ENCODE results near the gene KCNK13. TPM values are rescaled to one million over a fixed set of nuclear protein-coding genes. Genes with fewer than 3 reads are reported as not detected.
A peak's percentile ranks its signal among the peaks of the same experiment; 100 is the strongest.

Gene KCNK13
- total RNA-seq, 2 experiments from 2014 or later = 0.19 TPM; not detected in 1

DNA sequence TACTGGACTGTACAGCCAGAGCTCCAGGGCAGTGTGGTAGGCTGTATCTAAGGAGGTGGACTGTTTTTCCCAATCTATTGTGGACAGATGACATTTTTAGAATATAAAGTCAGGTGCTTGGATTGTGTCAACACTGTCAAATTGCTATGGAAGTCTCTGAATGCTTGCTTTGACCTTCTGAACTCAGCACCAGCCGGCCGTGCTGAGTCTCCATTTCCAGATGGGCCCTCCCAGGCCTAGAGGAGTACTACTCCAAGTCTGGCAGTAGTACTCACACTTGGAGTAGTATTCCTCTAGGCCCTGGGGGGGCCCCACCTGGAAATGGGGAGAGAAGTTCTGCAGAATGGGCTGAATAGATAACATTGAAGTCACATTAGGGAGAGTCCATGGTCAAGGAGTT, 16.2 kb upstream of the KCNK13 start:
- DNase-seq = no peak
- Mint-ChIP-seq H3K27me3 (no peaks in the 10 kb centered on the region), H3K4me3 (no peak overlapping the region), H3K27ac (no peak overlapping the region), H3K4me1 (no peaks in the 10 kb centered on the region), H3K9me3 (no peaks in the 10 kb centered on the region), H3K36me3 (peaks cover 19% of the 10 kb centered on the region)
- no peak for ATAC-seq (ENCODE audit: low read depth)
- POLR2A ChIA-PET = no interaction called here

DNA sequence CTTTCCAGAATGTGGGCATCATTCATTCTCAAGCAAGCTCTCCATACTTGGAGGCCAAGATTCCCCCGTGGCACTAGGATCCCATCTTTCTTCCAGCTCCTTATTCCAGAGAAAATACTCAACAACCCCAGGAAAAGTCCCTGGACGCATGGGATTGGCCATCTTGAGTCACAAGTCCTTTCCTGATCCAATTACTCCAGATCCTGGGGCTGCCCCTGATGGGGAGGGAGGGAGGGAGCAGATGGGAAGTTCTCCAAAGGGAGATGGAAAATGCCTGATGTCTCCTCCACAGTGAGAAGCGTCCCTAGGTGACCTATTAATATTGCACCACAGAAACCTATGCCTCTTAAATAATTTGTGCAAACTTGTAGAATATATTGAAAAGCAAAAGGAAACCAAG, 12.4 kb upstream of the KCNK13 start:
- Mint-ChIP-seq H3K27me3 (peaks cover 13% of the 10 kb centered on the region), H3K27ac (no peak overlapping the region), H3K9me3 (no peaks in the 10 kb centered on the region), H3K4me1 (no peaks in the 10 kb centered on the region), H3K4me3 (no peak overlapping the region), H3K36me3 (peaks cover 8% of the 10 kb centered on the region)
- ATAC-seq (ENCODE audit: low read depth) = no peak
- POLR2A ChIA-PET = no interaction called here
- no peak for DNase-seq

GRCh38 chr14:90050271-90050670, 11.5 kb upstream of the KCNK13 start:
- Mint-ChIP-seq H3K4me3 (no peak overlapping the region), H3K9me3 (no peaks in the 10 kb centered on the region), H3K36me3 (peaks cover 5% of the 10 kb centered on the region), H3K4me1 (no peaks in the 10 kb centered on the region), H3K27me3 (peaks cover 21% of the 10 kb centered on the region), H3K27ac (no peak overlapping the region)
- POLR2A ChIA-PET = no interaction called here
- no peak for DNase-seq
- ATAC-seq (ENCODE audit: low read depth) = no peak

- POLR2A ChIA-PET = no interaction called here
- H3K4me1 Mint-ChIP-seq = no peaks in the 10 kb centered on the region
- H3K27ac Mint-ChIP-seq = no peak overlapping the region
- ATAC-seq (ENCODE audit: low read depth) = no peak
- peaks cover 43% of the 10 kb centered on the region for H3K27me3 Mint-ChIP-seq
- no peak overlapping the region for H3K4me3 Mint-ChIP-seq
- H3K36me3 Mint-ChIP-seq = peaks cover under 1% of the 10 kb centered on the region
- no peaks in the 10 kb centered on the region for H3K9me3 Mint-ChIP-seq
- no peak for DNase-seq
These were observed 8.8 kb upstream of the KCNK13 start for GRCh38 chr14:90053044-90053443.

DNA sequence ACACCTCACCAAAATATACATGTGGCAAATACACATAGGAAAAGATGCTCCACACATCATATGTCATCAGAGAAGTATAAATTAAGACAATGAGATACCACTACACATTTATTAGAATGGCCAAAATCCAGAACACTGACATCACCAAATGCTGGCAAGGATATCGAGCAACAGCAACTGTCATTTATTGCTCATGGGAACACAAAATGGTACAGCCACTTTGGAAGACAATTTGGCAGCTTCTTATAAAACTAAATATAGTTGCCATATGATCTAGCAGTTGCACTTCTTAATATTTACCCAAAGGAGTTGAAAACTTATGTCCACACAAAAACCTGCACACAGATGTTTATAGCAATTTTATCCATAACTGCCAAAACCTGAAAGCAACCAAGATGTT, 7.0 kb upstream of the KCNK13 start:
- DNase-seq (no peak), ATAC-seq (ENCODE audit: low read depth) (no peak)
- Mint-ChIP-seq H3K4me3 (no peak overlapping the region), H3K36me3 (no peaks in the 10 kb centered on the region), H3K27ac (no peak overlapping the region), H3K9me3 (no peaks in the 10 kb centered on the region), H3K27me3 (peaks cover 59% of the 10 kb centered on the region), H3K4me1 (peaks cover 4% of the 10 kb centered on the region)
- POLR2A ChIA-PET = no interaction called here

DNA sequence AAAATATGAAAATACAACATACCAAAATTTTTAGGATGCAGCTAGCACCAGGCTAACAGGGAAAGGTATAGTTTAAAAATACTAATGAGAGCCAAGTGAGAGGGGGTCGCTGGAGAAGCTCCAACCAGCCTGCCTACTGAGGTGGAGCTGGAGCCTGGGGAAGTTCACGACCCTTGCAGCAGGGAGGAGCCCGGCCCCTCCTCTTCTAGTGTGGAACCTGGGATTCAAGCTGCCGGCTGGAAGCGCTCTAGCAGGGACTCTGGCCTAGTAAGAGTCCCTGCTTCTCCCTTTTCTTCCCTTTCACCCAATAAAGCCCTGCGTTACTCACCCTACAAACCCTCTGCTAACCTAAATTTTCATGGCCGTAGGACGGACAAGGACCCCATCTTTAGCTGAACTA, 5.0 kb upstream of the KCNK13 start:
- POLR2A ChIA-PET = no interaction called here
- peaks cover 4% of the 10 kb centered on the region for H3K4me1 Mint-ChIP-seq
- H3K9me3 Mint-ChIP-seq = no peaks in the 10 kb centered on the region
- no peaks in the 10 kb centered on the region for H3K36me3 Mint-ChIP-seq
- DNase-seq (no peak), ATAC-seq (ENCODE audit: low read depth) (no peak)
- no peak overlapping the region for H3K27ac Mint-ChIP-seq
- H3K4me3 Mint-ChIP-seq = no peak overlapping the region
- peaks cover 65% of the 10 kb centered on the region for H3K27me3 Mint-ChIP-seq

- H3K4me3 Mint-ChIP-seq = no peak overlapping the region
- peaks cover 76% of the 10 kb centered on the region for H3K27me3 Mint-ChIP-seq
- POLR2A ChIA-PET = no interaction called here
- H3K9me3 Mint-ChIP-seq = no peaks in the 10 kb centered on the region
- ATAC-seq (ENCODE audit: low read depth) (no peak), DNase-seq (no peak)
- no peak overlapping the region for H3K27ac Mint-ChIP-seq
- peaks cover 12% of the 10 kb centered on the region for H3K4me1 Mint-ChIP-seq
- H3K36me3 Mint-ChIP-seq = no peaks in the 10 kb centered on the region
These were observed 2.8 kb upstream of the KCNK13 start for GRCh38 chr14:90058876-90059458.

- peak; percentile 77 for DNase-seq
- peaks cover 75% of the 10 kb centered on the region for H3K27me3 Mint-ChIP-seq
- peak overlapping the region; percentile 73 for H3K4me3 Mint-ChIP-seq
- H3K9me3 Mint-ChIP-seq = no peaks in the 10 kb centered on the region
- no peaks in the 10 kb centered on the region for H3K36me3 Mint-ChIP-seq
- peak; percentile 89 for ATAC-seq (ENCODE audit: low read depth)
- POLR2A ChIA-PET = no interaction called here
- no peak overlapping the region for H3K27ac Mint-ChIP-seq
- peaks cover 12% of the 10 kb centered on the region for H3K4me1 Mint-ChIP-seq
These were observed 1.4 kb upstream of the KCNK13 start for GRCh38 chr14:90060312-90060964.

DNA sequence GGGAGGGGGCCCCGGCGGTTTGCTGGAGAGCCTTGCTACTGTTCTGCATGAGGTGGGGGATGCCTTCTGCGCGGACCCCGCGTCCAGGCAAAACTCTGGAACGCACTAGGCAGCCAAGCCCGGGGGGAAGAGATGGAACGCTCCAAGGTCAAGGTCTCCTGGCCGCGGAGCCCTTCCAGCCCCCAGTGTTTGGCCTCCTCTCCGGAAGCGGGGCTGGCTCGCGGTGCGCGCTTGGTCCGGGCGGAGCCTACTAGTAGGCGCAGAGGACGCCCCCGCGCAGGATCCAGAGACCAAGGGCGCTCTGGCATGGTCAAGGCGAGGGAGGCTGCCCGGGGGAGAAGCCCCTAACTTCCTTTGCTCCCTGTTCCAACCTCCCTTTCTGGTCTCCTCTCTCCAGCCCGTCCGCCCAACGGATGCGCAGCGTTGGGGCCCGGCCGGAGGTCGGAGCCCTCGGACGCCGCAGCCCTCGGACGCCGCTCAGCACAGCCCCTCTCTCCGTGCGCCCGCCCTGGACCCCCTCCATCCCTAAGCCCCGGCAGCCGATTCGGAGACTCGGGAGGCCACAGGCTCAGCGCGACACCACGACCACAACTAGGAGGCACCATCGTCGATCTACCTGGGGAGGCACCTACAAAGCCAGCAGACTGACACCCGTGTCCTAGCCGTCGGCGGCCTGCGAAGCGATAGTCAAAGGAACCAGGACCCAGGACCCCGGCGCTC, 669 bp upstream of the KCNK13 start:
- Mint-ChIP-seq H3K4me1 (peaks cover 12% of the 10 kb centered on the region), H3K9me3 (no peaks in the 10 kb centered on the region), H3K36me3 (no peaks in the 10 kb centered on the region), H3K27ac (no peak overlapping the region), H3K4me3 (peak overlapping the region; percentile 73), H3K27me3 (peaks cover 73% of the 10 kb centered on the region)
- POLR2A ChIA-PET = no interaction called here
- ATAC-seq (ENCODE audit: low read depth) (peak; percentile 21), DNase-seq (peak; percentile 52)

DNA sequence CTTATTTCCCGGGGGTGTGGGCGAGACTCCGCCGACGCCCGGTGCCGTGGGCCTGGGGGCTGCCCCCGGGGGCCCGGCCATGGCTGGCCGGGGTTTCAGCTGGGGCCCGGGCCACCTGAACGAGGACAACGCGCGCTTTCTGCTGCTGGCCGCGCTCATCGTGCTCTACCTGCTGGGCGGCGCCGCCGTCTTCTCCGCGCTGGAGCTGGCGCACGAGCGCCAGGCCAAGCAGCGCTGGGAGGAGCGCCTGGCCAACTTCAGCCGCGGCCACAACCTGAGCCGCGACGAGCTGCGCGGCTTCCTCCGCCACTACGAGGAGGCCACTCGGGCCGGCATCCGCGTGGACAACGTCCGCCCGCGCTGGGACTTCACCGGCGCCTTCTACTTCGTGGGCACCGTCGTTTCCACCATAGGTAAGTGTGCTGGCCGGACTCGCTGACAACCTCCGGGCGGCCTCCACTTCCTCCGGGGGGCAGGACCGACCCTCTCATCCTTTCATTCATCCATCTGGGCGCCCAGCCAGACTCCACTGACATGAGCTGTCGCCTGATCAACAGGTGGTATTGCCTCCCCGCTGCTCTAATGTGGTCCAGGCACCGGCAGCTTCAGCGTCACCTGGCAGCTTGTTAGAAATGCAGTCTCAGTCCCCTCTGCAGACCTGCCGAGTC, 467 bp downstream of the KCNK13 start:
- DNase-seq = peak; percentile 41
- POLR2A ChIA-PET = interaction anchor here (0.6 to 1.5 kb wide), 2 partner anchors 89 to 740 kb away, joined by 3 read pairs; no protein-coding TSS in a partner anchor
- H3K9me3 Mint-ChIP-seq = no peaks in the 10 kb centered on the region

GRCh38 chr14:90062822-90063539, 1.2 kb downstream of the KCNK13 start:
- Mint-ChIP-seq H3K27me3 (peaks cover 64% of the 10 kb centered on the region), H3K9me3 (no peaks in the 10 kb centered on the region), H3K27ac (no peak overlapping the region), H3K4me3 (peak overlapping the region; percentile 76), H3K36me3 (no peaks in the 10 kb centered on the region), H3K4me1 (peaks cover 12% of the 10 kb centered on the region)
- ATAC-seq (ENCODE audit: low read depth) = no peak
- no peak for DNase-seq
- POLR2A ChIA-PET = interaction anchor here (1.5 kb wide), 1 partner anchor 89 kb away, joined by 3 read pairs; no protein-coding TSS in a partner anchor

More for the DNA sequence above, 467 bp downstream of the KCNK13 start:
- no peak for ATAC-seq (ENCODE audit: low read depth)
- Mint-ChIP-seq H3K27me3 (peaks cover 66% of the 10 kb centered on the region), H3K36me3 (no peaks in the 10 kb centered on the region), H3K4me1 (peaks cover 12% of the 10 kb centered on the region), H3K27ac (no peak overlapping the region), H3K4me3 (peak overlapping the region; percentile 76)

DNA sequence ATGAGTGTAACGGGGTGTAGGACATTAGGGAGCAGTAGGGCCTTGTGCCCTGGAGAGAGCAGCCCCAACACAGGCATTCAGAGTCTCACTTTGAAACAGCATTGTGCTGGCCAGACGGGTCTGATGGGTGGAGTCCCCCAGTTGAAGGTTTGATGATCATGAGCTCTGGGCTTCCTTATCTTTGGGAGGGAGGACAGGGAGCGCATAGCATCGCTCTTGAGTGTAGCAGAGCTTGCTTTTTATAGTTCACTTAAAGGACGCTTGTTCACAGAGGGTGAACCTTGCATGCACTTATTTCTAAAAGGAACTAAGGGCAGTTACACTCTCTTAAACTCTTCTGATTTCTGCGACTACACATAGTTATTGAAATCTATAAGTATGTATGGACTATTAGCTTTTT, 10.6 kb downstream of the KCNK13 start:
- Mint-ChIP-seq H3K36me3 (no peaks in the 10 kb centered on the region), H3K4me1 (no peaks in the 10 kb centered on the region), H3K27ac (no peak overlapping the region), H3K9me3 (no peaks in the 10 kb centered on the region), H3K4me3 (no peak overlapping the region), H3K27me3 (peaks cover 46% of the 10 kb centered on the region)
- POLR2A ChIA-PET = interaction anchor here (0.6 kb wide), 1 partner anchor 22 kb away, joined by 4 read pairs; no protein-coding TSS in a partner anchor
- no peak for DNase-seq
- ATAC-seq (ENCODE audit: low read depth) = no peak

DNA sequence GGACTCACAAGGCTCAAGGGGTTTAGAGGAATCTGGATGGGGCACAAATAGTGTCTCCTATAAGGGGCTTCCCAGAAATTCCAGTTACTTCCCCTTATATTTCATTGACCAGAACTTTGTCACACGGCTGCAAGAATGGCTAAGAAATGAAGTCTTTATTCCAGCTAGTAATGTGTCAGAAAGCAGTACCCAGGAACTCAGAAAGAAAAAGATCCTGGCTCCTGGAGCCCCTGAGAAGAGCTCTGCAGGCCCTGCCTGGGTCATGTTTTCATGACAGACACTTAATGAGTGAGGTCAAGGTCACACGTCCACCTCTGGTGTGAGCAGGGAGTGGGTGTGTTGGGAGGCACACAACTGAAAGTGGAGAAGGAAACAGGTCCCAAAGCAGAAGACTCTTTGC, 17.8 kb downstream of the KCNK13 start:
- H3K4me3 Mint-ChIP-seq = no peak overlapping the region
- no peaks in the 10 kb centered on the region for H3K4me1 Mint-ChIP-seq
- H3K27me3 Mint-ChIP-seq = peaks cover 28% of the 10 kb centered on the region
- DNase-seq (no peak), ATAC-seq (ENCODE audit: low read depth) (no peak)
- H3K27ac Mint-ChIP-seq = no peak overlapping the region
- H3K36me3 Mint-ChIP-seq = no peaks in the 10 kb centered on the region
- no peaks in the 10 kb centered on the region for H3K9me3 Mint-ChIP-seq
- POLR2A ChIA-PET = no interaction called here

Measured in activated naive CD8-positive, alpha-beta T cell treated with anti-CD3 and anti-CD28 coated beads, Interleukin-2, amount 10 ng/mL, durations not matched to agents 7 days and 5 days (primary cell).